ENCODE data around the gene CASKIN1.

Gene CASKIN1

DNA sequence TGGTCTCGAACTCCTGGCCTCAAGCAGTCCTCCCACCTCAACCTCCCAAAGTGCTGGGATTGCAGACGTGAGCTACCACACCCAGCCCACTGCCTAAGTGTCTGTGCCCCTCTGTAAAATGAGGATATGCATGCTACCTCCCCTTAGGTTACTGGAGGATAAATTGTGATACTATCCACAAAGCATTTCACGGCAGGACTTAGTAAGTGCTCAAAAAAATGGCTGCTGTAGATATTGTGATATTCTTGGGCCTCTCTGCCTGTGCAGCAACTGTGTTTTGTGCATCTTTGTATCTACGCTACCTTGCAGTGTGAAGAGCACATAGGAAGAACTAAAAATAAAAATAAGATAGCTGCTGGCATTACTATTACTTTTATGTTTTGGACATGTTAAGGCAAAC is 1.9 kb upstream of the CASKIN1 start:
- Histone ChIP-seq H3K4me2 (ENCODE audit: low read depth, low read length, poor library complexity, severe bottlenecking) (no peak overlapping the region), H3K9me2 (replicated peaks; ENCODE audit: low read depth, low read length) (no peaks in the 10 kb centered on the region), H2AFZ (ENCODE audit: low read length) (no peak overlapping the region), H3K9ac (ENCODE audit: low read depth, low read length, poor library complexity, severe bottlenecking) (no peak overlapping the region), H3K4me3 (ENCODE audit: low read length, poor library complexity, severe bottlenecking) (no peak overlapping the region), H3K4me1 (ENCODE audit: insufficient read depth, low read length, poor library complexity, severe bottlenecking) (no peaks in the 10 kb centered on the region), H3K9me3 (ENCODE audit: insufficient read depth, low read depth, low read length) (no peaks in the 10 kb centered on the region), H3F3A (ENCODE audit: low read depth) (no peaks in the 10 kb centered on the region), H3K79me2 (ENCODE audit: insufficient read depth, low read length) (no peaks in the 10 kb centered on the region), H3K36me3 (ENCODE audit: insufficient read depth, low read length) (no peaks in the 10 kb centered on the region), H4K20me1 (ENCODE audit: insufficient read depth, low read length, poor library complexity, severe bottlenecking) (no peaks in the 10 kb centered on the region), H3K27me3 (ENCODE audit: insufficient read depth, low read length, poor library complexity, severe bottlenecking) (no peaks in the 10 kb centered on the region)
- TF ChIP-seq CTCF (conservative IDR thresholded peaks at IDR 0.05; ENCODE audit: low read length) (no peak), EZH2phosphoT487 (IDR thresholded peaks at IDR 0.05; ENCODE audit: borderline replicate concordance) (no peak)

DNA sequence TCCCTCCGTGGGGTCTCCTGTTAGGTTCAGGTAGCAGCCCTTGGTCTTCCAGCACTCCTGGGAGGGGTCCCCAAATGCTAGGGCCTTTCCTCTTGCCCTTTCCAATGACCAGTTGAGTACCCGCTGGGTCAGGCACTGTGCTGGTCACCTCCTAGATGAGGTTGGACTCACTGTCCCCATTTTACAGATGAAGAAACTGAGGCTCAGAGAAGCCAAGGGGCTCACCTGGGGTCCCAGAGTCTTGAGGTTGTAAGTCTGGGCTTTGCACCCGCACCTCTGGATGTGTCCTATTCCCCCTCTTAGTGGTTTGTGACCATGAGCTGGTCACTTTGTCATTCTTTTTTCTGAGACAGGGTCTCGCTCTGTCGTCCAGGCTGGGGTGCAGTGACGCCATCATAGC is 1.4 kb upstream of the CASKIN1 start:
- H3K9ac ChIP-seq (ENCODE audit: low read depth, low read length, poor library complexity, severe bottlenecking), result no peak overlapping the region
- no peaks in the 10 kb centered on the region for H4K20me1 ChIP-seq (ENCODE audit: insufficient read depth, low read length, poor library complexity, severe bottlenecking)
- H3K79me2 ChIP-seq (ENCODE audit: insufficient read depth, low read length), result no peaks in the 10 kb centered on the region
- no peaks in the 10 kb centered on the region for H3K27me3 ChIP-seq (ENCODE audit: insufficient read depth, low read length, poor library complexity, severe bottlenecking)
- no peak overlapping the region for H3K4me3 ChIP-seq (ENCODE audit: low read length, poor library complexity, severe bottlenecking)
- H3F3A ChIP-seq (ENCODE audit: low read depth), result no peaks in the 10 kb centered on the region
- TF ChIP-seq CTCF (conservative IDR thresholded peaks at IDR 0.05; ENCODE audit: low read length) (no peak), EZH2phosphoT487 (IDR thresholded peaks at IDR 0.05; ENCODE audit: borderline replicate concordance) (no peak)
- H3K9me3 ChIP-seq (ENCODE audit: insufficient read depth, low read depth, low read length), result no peaks in the 10 kb centered on the region
- H3K9me2 ChIP-seq (replicated peaks; ENCODE audit: low read depth, low read length), result no peaks in the 10 kb centered on the region
- H2AFZ ChIP-seq (ENCODE audit: low read length), result no peak overlapping the region
- no peaks in the 10 kb centered on the region for H3K36me3 ChIP-seq (ENCODE audit: insufficient read depth, low read length)
- H3K4me2 ChIP-seq (ENCODE audit: low read depth, low read length, poor library complexity, severe bottlenecking), result no peak overlapping the region
- no peaks in the 10 kb centered on the region for H3K4me1 ChIP-seq (ENCODE audit: insufficient read depth, low read length, poor library complexity, severe bottlenecking)

DNA sequence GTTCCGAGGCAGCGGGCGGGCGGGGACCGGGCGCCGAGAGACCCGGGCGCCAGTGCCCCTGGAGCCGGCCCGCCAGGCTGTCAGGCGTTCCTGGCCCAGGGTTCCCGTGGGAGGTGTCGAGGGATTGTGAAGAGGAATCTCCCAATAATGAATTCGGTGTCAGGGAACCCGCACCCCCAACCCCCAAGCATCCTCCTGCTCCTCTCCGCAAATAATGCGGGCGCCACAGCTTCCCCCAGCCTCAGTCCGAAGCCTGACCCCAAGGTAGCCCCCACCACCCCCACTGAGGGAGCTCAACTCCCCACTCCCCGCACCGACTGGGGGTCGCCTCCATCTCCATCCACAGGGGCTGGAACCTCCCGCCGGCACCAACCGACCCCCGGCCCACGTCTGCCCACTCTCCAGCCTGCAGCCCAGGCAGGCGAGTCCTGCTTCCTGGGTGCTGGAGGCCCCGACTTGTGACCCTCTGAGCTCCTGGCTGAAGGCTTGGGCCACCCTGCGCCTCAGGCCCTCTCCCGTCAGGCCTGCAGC is 641 bp upstream of the CASKIN1 start:
- H3K27me3 ChIP-seq (ENCODE audit: insufficient read depth, low read length, poor library complexity, severe bottlenecking), result no peaks in the 10 kb centered on the region
- H3F3A ChIP-seq (ENCODE audit: low read depth), result no peaks in the 10 kb centered on the region
- H3K4me2 ChIP-seq (ENCODE audit: low read depth, low read length, poor library complexity, severe bottlenecking), result no peak overlapping the region
- no peaks in the 10 kb centered on the region for H3K9me2 ChIP-seq (replicated peaks; ENCODE audit: low read depth, low read length)
- TF ChIP-seq CTCF (conservative IDR thresholded peaks at IDR 0.05; ENCODE audit: low read length) (no peak), EZH2phosphoT487 (IDR thresholded peaks at IDR 0.05; ENCODE audit: borderline replicate concordance) (no peak)
- H3K9me3 ChIP-seq (ENCODE audit: insufficient read depth, low read depth, low read length), result no peaks in the 10 kb centered on the region
- no peak overlapping the region for H3K9ac ChIP-seq (ENCODE audit: low read depth, low read length, poor library complexity, severe bottlenecking)
- no peaks in the 10 kb centered on the region for H3K36me3 ChIP-seq (ENCODE audit: insufficient read depth, low read length)
- no peak overlapping the region for H2AFZ ChIP-seq (ENCODE audit: low read length)
- no peaks in the 10 kb centered on the region for H3K4me1 ChIP-seq (ENCODE audit: insufficient read depth, low read length, poor library complexity, severe bottlenecking)
- no peak overlapping the region for H3K4me3 ChIP-seq (ENCODE audit: low read length, poor library complexity, severe bottlenecking)
- H3K79me2 ChIP-seq (ENCODE audit: insufficient read depth, low read length), result no peaks in the 10 kb centered on the region
- H4K20me1 ChIP-seq (ENCODE audit: insufficient read depth, low read length, poor library complexity, severe bottlenecking), result no peaks in the 10 kb centered on the region
